ENCODE results near the gene ARID1B.

DNA sequence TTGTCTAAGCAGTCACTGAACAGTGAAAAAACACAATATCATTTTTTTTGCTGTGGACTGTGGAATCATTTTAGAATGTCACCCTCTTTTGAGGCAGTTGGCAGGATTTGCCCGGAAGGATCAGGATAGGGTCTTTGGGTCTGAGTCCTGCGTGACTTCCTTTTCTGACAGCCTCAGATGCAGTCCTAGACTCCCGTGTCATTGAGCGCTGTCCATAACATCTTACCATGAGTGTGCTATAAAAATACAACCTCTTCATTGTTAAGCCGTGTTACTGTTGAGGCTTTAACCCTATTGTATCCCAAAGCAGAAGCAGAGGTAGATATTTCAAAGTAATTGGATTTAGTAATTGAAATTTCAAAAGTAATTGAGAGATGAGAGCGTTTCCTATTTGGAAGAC lies 30.6 kb downstream of the ARID1B start:
- no peak for TF ChIP-seq GATA2 (IDR thresholded peaks at IDR 0.05; ENCODE audit: low read depth, low read length)
- TF ChIP-seq GATA3 (IDR thresholded peaks at IDR 0.05; ENCODE audit: low read depth, low read length) = no peak
